Brain pericyte (primary cell): ENCODE data around the gene NLRP12.
"Not testable (repeated sequence)": the region's sequence is repeated elsewhere in the genome, so short reads cannot be mapped to it uniquely, and the experiment has no call there.

Source experiments
- DNase-seq: peaks from one replicate; pipeline ENCODE4 v3.0.0-alpha.2; 2012; ENCODE audit warnings: low read depth, low spot score

The NLRP12 gene, protein sequence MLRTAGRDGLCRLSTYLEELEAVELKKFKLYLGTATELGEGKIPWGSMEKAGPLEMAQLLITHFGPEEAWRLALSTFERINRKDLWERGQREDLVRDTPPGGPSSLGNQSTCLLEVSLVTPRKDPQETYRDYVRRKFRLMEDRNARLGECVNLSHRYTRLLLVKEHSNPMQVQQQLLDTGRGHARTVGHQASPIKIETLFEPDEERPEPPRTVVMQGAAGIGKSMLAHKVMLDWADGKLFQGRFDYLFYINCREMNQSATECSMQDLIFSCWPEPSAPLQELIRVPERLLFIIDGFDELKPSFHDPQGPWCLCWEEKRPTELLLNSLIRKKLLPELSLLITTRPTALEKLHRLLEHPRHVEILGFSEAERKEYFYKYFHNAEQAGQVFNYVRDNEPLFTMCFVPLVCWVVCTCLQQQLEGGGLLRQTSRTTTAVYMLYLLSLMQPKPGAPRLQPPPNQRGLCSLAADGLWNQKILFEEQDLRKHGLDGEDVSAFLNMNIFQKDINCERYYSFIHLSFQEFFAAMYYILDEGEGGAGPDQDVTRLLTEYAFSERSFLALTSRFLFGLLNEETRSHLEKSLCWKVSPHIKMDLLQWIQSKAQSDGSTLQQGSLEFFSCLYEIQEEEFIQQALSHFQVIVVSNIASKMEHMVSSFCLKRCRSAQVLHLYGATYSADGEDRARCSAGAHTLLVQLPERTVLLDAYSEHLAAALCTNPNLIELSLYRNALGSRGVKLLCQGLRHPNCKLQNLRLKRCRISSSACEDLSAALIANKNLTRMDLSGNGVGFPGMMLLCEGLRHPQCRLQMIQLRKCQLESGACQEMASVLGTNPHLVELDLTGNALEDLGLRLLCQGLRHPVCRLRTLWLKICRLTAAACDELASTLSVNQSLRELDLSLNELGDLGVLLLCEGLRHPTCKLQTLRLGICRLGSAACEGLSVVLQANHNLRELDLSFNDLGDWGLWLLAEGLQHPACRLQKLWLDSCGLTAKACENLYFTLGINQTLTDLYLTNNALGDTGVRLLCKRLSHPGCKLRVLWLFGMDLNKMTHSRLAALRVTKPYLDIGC

DNA sequence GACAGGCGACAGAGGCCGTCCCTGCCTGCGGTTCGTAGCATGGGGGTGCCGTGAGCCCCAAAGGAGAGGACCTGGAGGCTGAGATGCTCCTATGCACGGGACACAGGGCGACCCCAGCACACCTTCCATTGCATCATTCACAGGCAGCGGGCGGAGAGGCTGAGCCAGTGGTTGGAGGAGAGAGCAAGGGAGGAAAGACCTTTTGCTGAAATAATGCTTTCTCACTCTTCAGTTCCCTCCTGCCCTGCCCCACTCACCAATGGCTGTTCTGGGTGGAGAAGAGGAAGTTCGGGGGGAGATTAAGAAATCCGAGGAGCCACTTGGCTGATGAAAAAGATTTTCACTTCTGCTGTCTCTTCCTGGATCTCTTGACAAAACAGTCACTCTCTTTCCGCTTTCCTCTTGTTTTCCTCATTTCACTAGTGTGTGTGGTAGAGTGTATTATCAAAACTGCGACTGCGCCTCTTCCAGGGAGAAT lies at the start of gene NLRP12:
TSS of gene NLRP12 (minus strand) at position 181 of the 478 bp plus-strand sequence. CDS start at position 41, 140 bp downstream.
- no peak for DNase-seq

DNA sequence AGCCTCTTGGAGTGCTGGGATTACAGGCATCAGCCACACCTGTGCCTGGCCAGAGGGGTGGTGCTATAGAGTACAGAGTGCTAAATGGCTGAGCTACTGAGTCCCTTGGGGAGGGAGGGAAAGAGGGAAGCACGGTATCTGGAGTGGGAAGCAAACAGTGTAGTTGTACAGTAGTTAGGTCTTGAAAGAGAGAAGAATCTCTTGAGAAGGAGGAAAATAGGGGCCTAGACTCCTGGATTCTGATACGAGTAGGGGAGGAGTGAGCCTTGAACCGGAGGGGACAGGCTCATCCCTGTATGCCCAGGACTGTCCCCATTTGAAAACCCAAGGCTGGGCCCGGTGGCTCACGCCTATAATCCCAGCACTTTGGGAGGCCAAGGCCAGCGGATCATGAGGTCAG lies 48.6 kb upstream of the NLRP12 start:
- DNase-seq = no peak

DNA sequence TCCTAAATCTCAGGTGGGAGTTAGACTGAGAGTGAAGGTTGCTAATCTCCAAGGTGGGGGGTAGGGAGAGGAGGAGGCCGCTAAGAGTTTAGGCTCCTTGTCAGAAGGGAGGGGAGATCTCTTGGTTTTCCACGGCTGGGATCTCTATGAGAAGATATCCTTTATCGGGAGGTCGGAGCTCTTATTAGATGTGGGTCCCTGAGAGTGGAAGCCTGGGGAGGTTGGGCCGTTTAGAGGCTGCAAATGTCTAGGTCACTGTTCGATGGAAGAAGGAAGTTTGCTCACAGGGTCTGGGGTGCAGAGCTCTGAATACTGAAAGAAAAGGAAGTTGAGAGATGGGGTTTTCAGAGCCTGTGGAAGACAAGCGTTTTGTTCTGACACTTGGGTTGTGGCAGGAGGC lies 47.3 kb upstream of the NLRP12 start:
- DNase-seq = no peak

DNA sequence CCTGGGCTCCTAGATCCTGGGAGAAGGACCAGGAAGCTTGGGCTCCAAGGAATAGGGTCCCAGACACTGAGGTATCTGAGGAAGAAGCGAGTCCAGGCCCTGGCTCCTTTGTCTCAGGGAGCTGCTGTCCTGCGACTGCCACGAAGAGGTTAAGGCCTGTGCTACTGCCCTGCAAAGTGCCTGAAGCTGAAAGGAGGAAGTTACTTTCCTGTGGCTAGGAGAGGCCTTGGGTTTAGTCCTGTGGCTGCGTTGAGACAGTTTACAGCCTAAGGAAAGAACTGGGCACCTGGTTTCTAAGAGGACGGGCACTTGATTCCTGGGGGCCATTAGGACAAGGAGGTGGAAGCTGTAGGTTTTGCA lies 46.4 kb upstream of the NLRP12 start:
- no peak for DNase-seq

DNA sequence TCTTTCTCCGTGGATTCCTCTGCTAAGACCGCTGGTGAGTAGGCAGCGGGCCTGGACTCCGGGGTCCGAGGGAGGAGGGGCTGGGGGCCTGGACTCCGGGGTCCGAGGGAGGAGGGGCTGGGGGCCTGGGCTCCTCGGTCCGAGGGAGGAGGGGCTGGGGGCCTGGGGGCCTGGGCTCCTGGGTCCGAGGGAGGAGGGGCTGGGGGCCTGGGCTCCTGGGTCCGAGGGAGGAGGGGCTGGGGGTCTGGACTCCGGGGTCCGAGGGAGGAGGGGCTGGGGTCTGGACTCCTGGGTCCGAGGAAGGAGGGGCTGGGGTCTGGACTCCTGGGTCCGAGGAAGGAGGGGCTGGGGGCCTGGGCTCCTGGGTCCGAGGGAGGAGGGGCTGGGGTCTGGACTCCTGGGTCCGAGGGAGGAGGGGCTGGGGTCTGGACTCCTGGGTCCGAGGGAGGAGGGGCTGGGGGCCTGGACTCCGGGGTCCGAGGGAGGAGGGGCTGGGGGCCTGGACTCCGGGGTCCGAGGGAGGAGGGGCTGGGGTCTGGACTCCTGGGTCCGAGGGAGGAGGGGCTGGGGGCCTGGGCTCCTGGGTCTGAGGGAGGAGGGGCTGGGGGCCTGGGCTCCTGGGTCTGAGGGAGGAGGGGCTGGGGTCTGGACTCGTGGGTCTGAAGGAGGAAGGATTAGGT lies 45.8 kb upstream of the NLRP12 start:
- DNase-seq = not testable (repeated sequence)

DNA sequence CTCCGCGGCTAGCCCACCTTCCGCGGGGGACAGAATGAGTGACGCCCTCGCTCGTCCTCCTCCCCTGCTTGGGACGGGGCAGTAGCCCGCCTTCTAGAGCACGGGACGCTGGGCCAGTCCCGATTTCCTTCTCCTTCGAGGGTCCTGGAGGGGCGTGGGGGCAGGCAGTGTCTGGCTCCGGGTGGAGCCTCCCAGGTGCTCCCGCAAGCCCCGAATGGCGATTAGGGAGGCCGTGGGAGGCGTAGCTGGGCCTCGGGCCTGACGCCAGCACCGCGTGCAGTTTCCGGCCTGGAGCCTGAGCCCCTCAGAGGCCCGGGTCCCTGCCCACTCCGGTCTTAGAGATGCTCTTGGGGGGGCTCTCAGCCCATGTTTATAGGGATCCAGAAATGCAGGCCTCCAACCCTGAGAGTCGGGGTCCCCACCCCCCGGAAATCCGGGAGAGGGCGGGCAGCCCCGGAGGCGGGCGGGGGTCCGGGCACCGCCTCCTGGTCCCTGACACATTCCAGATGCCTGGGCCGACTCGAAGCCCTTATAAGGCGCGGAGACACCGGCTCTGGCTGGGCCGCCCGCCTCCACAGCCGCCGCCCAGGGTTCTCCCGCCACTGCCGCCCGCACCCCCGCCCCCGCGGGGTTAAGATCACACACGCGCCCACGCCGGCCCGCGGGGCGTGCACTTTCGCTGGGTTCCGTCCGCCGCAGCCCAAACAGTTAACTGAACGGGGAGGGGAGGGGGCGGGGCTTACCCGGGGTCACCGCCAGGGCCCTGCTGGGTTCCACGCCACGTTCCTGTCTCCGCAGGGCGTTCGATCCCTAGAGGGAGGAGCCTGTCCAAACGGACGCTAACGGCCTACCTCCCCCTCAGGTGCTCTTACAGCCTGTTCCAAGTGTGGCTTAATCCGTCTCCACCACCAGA lies 45.0 kb upstream of the NLRP12 start:
- DNase-seq = peak; percentile 21

DNA sequence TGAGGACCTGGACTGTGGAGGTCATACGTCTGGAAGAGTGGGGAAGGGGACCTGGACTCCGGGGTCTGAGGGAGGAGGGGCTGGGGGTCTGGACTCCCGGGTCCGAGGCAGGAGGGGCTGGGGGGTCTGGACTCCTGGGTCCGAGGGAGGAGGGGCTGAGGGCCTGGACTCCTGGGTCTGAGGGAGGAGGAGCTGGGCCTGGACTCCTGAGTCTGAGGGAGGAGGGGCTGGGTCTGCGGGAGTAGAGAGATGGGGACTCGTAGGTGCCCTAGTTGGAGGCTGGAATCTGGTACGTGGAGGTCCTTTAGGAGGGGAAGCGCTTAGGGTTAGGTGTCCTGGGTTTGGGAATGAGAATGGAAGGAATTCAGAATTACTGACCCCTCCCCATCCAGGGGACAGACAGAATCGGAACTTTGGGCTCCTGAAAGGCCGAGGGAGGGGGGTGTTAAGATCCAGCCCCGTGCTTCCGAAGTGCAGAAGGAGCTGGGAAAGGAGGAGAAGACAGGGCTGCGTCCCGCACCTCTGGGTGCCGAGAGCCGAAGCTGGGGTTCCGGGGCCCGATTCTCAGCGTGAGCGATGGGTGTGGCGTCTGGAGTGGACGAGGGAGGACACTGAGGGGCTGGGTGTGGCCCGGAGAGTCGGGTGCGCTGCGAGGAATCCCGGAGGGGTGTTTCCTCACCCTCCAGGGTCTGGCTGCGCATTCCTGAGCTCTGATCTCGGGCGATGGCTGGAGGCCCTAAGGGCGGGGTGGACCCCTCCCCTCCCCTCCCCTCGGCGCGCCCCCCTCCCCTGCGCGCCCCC lies 44.2 kb upstream of the NLRP12 start:
- no peak for DNase-seq

DNA sequence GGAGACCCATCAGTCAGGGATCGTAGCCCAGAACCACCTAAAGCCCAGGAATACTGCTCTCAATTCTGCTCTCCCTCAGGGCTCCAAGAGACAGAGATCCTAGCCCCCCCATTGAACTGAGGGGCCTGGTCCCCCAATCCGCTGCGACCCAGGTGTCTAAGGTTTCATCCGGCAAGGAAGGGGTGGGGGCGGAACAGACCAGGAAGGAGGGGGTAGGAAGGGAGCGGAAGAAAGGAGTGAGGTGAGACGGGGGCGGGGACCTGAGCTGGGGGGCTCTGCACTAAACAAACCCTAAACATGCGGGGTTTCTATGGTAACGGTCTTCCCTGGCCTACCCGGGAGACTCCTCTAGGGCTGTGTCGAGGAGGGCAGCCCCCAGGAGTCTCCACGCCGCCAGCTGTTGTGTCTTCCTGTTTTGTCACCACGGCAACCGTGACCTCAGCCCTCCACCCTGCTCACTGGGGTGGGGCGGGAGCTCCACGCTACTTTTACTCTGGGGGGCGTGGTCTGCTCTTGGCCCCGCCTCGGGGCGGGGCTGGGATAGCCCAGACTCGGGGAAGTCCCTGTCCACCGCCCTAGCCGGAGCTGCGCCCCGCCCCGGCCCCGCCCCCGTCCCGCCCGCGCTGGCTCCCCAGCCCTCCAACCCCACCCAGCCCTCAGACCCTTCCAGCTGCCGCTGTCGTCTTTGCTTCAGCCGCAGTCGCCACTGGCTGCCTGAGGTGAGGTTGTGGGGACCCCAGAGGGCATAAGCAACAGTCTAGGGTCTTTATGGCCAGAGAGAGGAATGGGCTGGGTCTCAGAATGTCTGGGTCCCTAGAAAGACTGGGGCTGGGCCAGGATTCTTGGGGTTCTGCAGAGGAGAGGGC lies 43.3 kb upstream of the NLRP12 start, which contains the start of gene MYADM:
TSS of gene MYADM (plus strand) at position 659 of the 866 bp plus-strand sequence. CDS start 5,647 bp downstream, outside the sequence.
- DNase-seq = peak; percentile 95

DNA sequence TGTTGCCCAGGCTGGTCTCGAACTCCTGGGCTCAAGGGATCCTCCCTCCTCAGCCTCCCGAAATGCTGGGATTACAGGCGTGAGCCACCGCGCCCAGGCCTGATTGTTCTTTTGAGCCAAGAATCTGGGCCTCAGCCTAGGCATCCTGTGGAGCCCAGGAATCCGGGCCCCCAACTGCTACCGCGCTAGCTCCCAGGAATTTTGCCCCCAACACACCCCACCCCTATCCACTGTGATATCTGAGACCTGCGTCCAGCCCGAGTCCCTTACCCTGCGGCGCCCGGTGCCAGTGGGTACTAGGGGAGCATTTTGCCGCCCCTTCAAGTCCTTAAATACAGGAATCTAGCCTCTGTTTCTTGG lies 42.7 kb upstream of the NLRP12 start:
- DNase-seq = no peak

DNA sequence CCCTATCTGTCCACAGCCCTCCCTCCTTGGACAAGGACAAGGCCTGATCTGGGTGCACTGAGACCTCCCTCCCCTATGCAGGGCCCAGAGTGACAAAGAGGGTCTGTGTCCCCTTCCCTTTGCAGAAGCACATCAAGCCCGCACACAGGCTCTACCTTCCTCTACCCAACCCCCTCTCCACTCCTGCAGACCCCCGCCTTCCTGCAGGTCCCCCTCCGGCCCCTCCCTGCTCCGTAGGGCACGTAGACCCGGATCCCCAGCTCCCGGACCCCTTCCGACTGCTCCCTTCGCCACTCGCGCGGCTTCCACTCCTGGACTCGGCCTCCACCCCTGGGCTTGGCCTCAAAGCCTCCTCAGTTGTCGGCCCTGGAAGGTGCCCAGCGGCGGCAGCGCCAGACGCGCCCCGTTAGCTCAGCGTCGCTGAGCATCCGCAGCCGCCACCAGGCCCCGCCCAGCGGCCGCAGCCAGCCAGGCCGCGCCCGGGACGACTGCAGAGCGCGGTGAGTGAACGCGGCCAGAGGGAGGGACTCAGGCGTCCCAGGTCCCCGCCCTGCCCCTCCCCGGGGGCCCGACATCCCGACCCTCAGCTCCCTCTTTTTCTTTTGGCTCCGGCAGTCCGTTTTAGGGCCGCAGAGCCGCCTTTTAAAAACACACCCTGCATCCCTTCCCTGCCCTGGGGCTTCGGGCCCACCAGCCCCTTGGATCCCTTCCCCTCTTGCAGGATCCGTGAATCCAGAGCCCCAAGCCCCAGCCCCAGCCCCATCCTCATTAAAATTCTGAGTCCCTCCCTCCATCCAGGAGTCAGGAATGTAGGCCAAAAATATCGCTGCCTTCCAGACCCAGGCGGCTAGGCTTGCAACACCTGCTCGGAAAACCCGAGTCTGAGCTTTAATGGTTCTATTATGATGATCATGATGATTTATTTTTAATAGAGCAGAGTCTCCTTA lies 42.1 kb upstream of the NLRP12 start:
- DNase-seq = no peak

DNA sequence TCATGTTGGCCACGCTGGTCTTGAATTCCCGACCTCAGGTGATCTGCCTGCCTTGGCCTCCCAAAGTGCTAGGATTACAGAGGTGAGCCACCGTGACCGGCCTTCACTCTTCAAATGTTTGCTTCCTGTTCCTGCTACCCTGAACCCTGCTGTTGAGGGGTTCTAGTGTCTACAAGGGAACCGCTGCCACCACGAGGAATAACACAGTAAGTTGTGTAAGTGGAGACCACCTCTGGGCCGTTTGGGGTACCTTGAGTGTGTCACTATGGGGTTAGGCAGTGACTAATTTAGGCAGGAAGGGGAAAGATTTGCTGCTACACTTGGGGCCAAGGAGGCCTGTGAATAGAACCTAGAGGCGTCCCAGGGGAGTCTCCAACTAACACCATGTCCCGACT lies 41.4 kb upstream of the NLRP12 start:
- no peak for DNase-seq

DNA sequence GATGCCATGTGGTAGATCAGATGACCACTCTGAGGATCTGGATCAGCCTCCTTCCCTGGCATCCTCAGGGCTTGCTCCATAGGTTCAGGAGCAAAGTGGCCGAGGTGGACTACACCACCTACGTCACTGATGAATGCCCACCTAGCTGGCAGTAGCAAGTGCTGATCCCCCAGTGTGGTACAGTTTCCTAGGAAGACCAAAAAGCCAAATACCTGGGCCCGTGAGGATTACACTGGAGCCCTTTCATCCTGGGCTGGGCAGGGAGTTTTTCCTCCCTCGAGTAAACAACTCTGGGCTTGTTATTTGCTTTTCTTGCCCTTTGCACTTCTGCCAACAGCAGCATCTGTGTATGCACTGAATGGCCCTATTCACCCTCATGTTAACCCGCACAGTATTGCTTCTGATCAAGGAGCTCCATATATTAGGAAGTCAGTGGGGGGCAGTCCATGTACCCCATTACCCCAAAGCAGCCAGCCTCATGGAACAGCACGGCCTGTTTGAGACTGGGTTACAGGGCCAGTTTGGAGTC lies 40.3 kb upstream of the NLRP12 start:
- DNase-seq = no peak

DNA sequence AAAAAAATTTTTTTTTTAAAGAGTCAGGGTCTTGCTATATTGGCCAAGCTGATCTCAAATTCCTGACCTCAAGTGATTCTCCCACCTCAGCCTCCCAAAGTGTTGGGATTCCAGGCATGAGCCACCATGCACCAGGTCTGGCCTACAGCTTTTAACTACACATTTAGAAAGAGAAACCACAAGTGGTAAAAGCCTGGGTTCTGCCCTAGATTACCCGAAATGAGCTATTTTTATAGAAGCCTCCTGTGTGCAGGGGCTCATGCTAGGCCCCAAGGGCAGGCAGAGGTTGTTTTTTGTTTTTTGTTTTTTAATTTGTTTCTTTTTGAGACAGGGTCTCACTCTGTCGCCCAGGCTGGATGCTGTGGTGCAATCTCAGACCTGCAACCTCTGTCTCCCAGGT lies 29.6 kb upstream of the NLRP12 start:
- no peak for DNase-seq

DNA sequence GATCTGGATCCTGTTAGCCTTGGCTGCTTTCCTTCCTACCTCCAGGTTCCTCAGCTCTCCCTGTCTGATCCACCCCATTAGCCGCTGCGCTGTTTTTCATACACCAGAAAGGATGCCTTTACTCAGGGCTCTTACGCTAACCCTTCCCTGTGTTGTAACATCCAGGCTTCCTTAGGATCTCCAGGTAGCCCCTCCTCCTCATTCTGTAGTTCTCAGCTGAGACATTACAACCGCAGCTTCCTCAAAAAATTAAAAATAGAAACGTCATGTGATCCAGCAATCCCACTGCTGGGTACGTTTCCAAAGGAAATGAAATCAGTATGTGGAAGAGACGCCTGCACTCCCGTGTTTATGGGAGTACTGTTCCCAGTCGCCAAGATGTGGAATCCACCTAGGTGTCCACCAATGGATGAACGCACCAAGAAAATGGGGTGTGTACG lies 25.1 kb upstream of the NLRP12 start:
- DNase-seq = no peak

DNA sequence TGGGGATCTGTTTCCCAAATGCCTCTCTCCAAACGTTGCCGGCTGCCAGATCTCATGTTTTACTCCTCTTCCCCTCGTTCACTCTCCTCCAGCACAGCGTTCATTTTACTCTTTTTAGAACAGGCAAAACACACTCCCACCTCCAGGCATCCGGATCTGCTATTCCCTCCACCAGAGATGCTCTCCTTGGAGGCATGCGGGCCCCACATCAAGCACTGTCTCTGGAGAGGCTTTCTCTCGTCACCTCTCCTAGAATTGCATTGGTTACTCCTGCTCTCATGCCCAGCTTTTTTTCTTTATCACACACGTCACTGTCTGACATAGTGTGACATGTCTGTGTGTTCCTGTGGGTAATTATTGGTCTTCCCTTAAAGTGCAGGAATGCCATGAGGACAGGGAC lies 23.4 kb upstream of the NLRP12 start:
- DNase-seq = no peak

DNA sequence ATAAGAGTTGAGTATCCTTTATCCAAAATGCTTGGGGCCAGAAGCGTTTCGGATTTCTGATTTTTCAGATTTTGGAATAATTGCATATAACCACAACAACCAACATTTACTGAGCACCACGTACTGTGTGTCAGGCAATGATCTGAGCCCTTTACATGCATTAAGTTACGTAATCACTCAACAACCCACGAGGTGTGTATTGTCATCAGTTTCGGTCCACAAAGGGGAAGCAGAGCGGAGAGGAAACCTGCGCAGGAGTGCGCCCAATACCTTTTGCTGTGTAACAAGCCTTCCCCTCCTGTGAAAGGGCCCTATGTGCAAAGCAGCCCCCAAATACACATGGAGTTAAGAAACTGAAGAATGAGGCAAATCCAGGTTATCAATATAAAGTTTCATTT lies 20.7 kb upstream of the NLRP12 start:
- no peak for DNase-seq

DNA sequence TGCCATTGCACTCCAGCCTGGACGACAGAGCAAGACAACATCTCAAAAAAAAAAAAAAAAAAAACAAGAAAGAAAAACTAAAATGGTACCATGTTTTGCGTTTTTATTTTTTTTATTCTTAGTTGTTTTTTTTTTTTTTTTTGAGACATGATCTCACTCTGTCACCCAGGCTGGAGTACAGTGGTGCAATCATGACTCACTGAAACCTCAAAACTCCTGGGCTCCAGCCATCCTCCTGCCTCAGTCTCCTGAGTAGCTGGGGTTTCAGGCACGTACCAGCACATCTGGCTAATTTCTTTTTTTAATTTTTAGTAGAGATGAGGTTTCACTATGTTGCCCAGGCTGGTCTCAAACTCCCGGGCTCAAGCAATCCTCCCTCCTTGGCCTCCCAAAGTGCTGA lies 16.8 kb upstream of the NLRP12 start:
- not testable (repeated sequence) for DNase-seq
